ENCODE data around the gene ENDOD1. TPM values are rescaled to one million over a fixed set of nuclear protein-coding genes. Genes with fewer than 3 reads are reported as not detected.

The ENDOD1 gene
- total RNA-seq, 1 experiment from 2014 or later = 8.1 TPM

GRCh38 chr11:95054356-95054755 is 35.3 kb upstream of the ENDOD1 start:
- TF ChIP-seq CTCF (conservative IDR thresholded peaks at IDR 0.05) (no peak), EZH2 (IDR thresholded peaks at IDR 0.05; ENCODE audit: low read depth) (no peak)
- CTCF ChIA-PET = no interaction called here
- BruUV-seq (replicated peaks) = no TSS peak

GRCh38 chr11:95055283-95055897 is 34.3 kb upstream of the ENDOD1 start:
- Histone ChIP-seq H3K9me3 (ENCODE audit: insufficient read depth, low read depth) (no peaks in the 10 kb centered on the region; the same call in 1 of the 2 replicates), H4K20me1 (ENCODE audit: insufficient read depth) (no peaks in the 10 kb centered on the region), H3K4me2 (no peak overlapping the region), H3K9me2 (ENCODE audit: insufficient read depth) (no peaks in the 10 kb centered on the region), H3K27me3 (ENCODE audit: insufficient read depth, low read depth) (0 out of 2 replicates have a peak, but pooled peaks cover 9% of the 10 kb centered on the region), H3F3A (ENCODE audit: insufficient read depth, low read depth) (no peaks in the 10 kb centered on the region), H3K79me2 (ENCODE audit: low read depth) (no peaks in the 10 kb centered on the region), H3K4me3 (no peak overlapping the region), H3K27ac (no peak overlapping the region), H2AFZ (no peak overlapping the region), H3K4me1 (replicated peaks; ENCODE audit: insufficient read depth) (no peaks in the 10 kb centered on the region), H3K36me3 (ENCODE audit: low read depth) (no peaks in the 10 kb centered on the region)
- BruUV-seq (replicated peaks) = no TSS peak
- no peak for DNase-seq
- CTCF ChIA-PET = no interaction called here
- POLR2A ChIA-PET (ENCODE audit: unreplicated experiment) = no interaction called here
- intact Hi-C loops (cut with micrococcal nuclease; ENCODE audit: unreplicated experiment) = no loop called here
- TF ChIP-seq CTCF (conservative IDR thresholded peaks at IDR 0.05) (no peak), EZH2 (IDR thresholded peaks at IDR 0.05; ENCODE audit: low read depth) (no peak)

More at GRCh38 chr11:95054356-95054755, 35.3 kb upstream of the ENDOD1 start:
- no peak overlapping the region for H3K27ac ChIP-seq
- H3K4me3 ChIP-seq = no peak overlapping the region
- H2AFZ ChIP-seq = no peak overlapping the region
- H3K27me3 ChIP-seq (ENCODE audit: insufficient read depth, low read depth) = 0 out of 2 replicates have a peak, but pooled peaks cover 9% of the 10 kb centered on the region
- no peaks in the 10 kb centered on the region for H3K4me1 ChIP-seq (replicated peaks; ENCODE audit: insufficient read depth)
- H3K79me2 ChIP-seq (ENCODE audit: low read depth) = no peaks in the 10 kb centered on the region
- intact Hi-C loops (cut with micrococcal nuclease; ENCODE audit: unreplicated experiment) = no loop called here
- no peaks in the 10 kb centered on the region for H3K9me2 ChIP-seq (ENCODE audit: insufficient read depth)
- H3F3A ChIP-seq (ENCODE audit: insufficient read depth, low read depth) = no peaks in the 10 kb centered on the region
- H3K36me3 ChIP-seq (ENCODE audit: low read depth) = no peaks in the 10 kb centered on the region
- H3K9me3 ChIP-seq (ENCODE audit: insufficient read depth, low read depth) = no peaks in the 10 kb centered on the region; the same call in 1 of the 2 replicates
- DNase-seq = no peak
- POLR2A ChIA-PET (ENCODE audit: unreplicated experiment) = no interaction called here
- H3K4me2 ChIP-seq = no peak overlapping the region
- no peaks in the 10 kb centered on the region for H4K20me1 ChIP-seq (ENCODE audit: insufficient read depth)

- Histone ChIP-seq H3K4me3 (no peak overlapping the region), H3K27me3 (ENCODE audit: insufficient read depth, low read depth) (0 out of 2 replicates have a peak, but pooled peaks cover 9% of the 10 kb centered on the region), H3K4me1 (replicated peaks; ENCODE audit: insufficient read depth) (no peaks in the 10 kb centered on the region), H3K4me2 (no peak overlapping the region), H3K36me3 (ENCODE audit: low read depth) (no peaks in the 10 kb centered on the region), H3K79me2 (ENCODE audit: low read depth) (no peaks in the 10 kb centered on the region), H4K20me1 (ENCODE audit: insufficient read depth) (no peaks in the 10 kb centered on the region), H3K27ac (no peak overlapping the region), H3F3A (ENCODE audit: insufficient read depth, low read depth) (no peaks in the 10 kb centered on the region), H3K9me3 (ENCODE audit: insufficient read depth, low read depth) (no peaks in the 10 kb centered on the region; the same call in 1 of the 2 replicates), H2AFZ (no peak overlapping the region), H3K9me2 (ENCODE audit: insufficient read depth) (no peaks in the 10 kb centered on the region)
- intact Hi-C loops (cut with micrococcal nuclease; ENCODE audit: unreplicated experiment) = no loop called here
- ChIA-PET CTCF (no interaction called here), POLR2A (ENCODE audit: unreplicated experiment) (no interaction called here)
- DNase-seq = no peak
- TF ChIP-seq CTCF (conservative IDR thresholded peaks at IDR 0.05) = no peak
- TF ChIP-seq EZH2 (IDR thresholded peaks at IDR 0.05; ENCODE audit: low read depth) = no peak
- no TSS peak for BruUV-seq (replicated peaks)
Measured at GRCh38 chr11:95057959-95058358, 31.7 kb upstream of the ENDOD1 start.

All from PC-9 (cell line).